OCI-LY7 (cell line): ENCODE data around the gene DAGLA. TPM values are rescaled to one million over a fixed set of nuclear protein-coding genes. Genes with fewer than 3 reads are reported as not detected.

ENCODE experiments used
- BruUV-seq: library from RNA; stranded (reverse); fragments of 400-500 nt; replicated peaks from 2 replicates; lab custom pipeline; 2021; lab: Mats Ljungman, UMichigan
- CTCF ChIA-PET: fragments of 300-600 bp; sonication (Branson Sonifier 250); formaldehyde crosslinking; loops from one replicate; lab custom pipeline; 2022; ENCODE audit warnings: antibody characterized with exemption; ENCODE audit not compliant: unreplicated experiment; lab: Charles Lee
- POLR2A ChIA-PET: fragments of 300-600 bp; sonication (Branson Sonifier 250); formaldehyde crosslinking; loops from one replicate; lab custom pipeline; 2022; ENCODE audit warnings: antibody characterized with exemption; lab: Charles Lee
- DNase-seq: peaks from one replicate; pipeline ENCODE4 v3.0.0-alpha.2; 2015; ENCODE audit warnings: low spot score
- H2AFZ ChIP-seq: fragments of 200-600 bp; sonication (generic), shearing (Covaris generic); 2 replicates; pipeline ENCODE4 v1.6.1; 2014; ENCODE audit warnings: mild to moderate bottlenecking, antibody characterized with exemption, low read length, moderate library complexity
- H3K27ac ChIP-seq: fragments of 200-600 bp; sonication (generic); 2 replicates; pipeline ENCODE4 v1.5.1; 2014; ENCODE audit warnings: mixed run types, low read depth, mild to moderate bottlenecking, moderate library complexity, low read length, inconsistent platforms; ENCODE audit not compliant: poor library complexity, severe bottlenecking
- H3K36me3 ChIP-seq: fragments of 200-600 bp; sonication (generic); 2 replicates; pipeline ENCODE4 v1.6.1; 2014; ENCODE audit warnings: mild to moderate bottlenecking, antibody characterized with exemption, low read length, moderate library complexity, mixed read lengths; ENCODE audit not compliant: insufficient read depth
- H3K4me1 ChIP-seq: fragments of 200-600 bp; sonication (generic); 2 replicates; pipeline ENCODE4 v1.5.1; 2014; ENCODE audit warnings: mild to moderate bottlenecking, low read length; ENCODE audit not compliant: insufficient read depth, poor library complexity, severe bottlenecking
- H3K4me2 ChIP-seq: fragments of 200-600 bp; sonication (generic); 2 replicates; pipeline ENCODE4 v1.6.1; 2014; ENCODE audit warnings: mild to moderate bottlenecking, low read length
- H3K4me3 ChIP-seq: fragments of 200-600 bp; sonication (generic); 2 replicates; pipeline ENCODE4 v1.5.1; 2014; ENCODE audit warnings: mild to moderate bottlenecking, low read depth, low read length; ENCODE audit not compliant: poor library complexity, severe bottlenecking
- H3K79me2 ChIP-seq: fragments of 200-600 bp; sonication (generic); 2 replicates; pipeline ENCODE4 v1.6.1; 2016; ENCODE audit warnings: low read depth, mild to moderate bottlenecking, low read length, moderate library complexity, mixed read lengths; ENCODE audit not compliant: insufficient read depth
- H3K9me2 ChIP-seq: fragments of 200-600 bp; sonication (generic); 2 replicates; pipeline ENCODE4 v1.6.1; 2016; ENCODE audit warnings: mild to moderate bottlenecking, low read length, mixed read lengths; ENCODE audit not compliant: insufficient read depth
- H3K9me3 ChIP-seq: fragments of 200-600 bp; sonication (generic); 2 replicates; pipeline ENCODE4 v1.6.1; 2014; ENCODE audit warnings: mild to moderate bottlenecking, mixed run types, low read length, mixed read lengths
- H4K20me1 ChIP-seq: fragments of 200-600 bp; sonication (generic); 2 replicates; pipeline ENCODE4 v1.6.1; 2014; ENCODE audit warnings: mild to moderate bottlenecking, antibody characterized with exemption, low read length, moderate library complexity, mixed read lengths; ENCODE audit not compliant: insufficient read depth
- CTCF ChIP-seq: fragments of 200-600 bp; sonication (generic); conservative IDR thresholded peaks from 2 replicates; pipeline ENCODE4 v1.5.1; 2014; ENCODE audit warnings: mild to moderate bottlenecking, antibody characterized with exemption, low read length, moderate library complexity, mixed read lengths
- EZH2phosphoT487 ChIP-seq: fragments of 200-600 bp; sonication (generic); IDR thresholded peaks from 2 replicates; pipeline ENCODE4 v1.6.1; 2018; ENCODE audit warnings: low read depth, borderline replicate concordance, mild to moderate bottlenecking, mixed run types, antibody characterized with exemption, low read length, moderate library complexity, mixed read lengths
- intact Hi-C: fragments of 100-400 bp; cut with micrococcal nuclease; formaldehyde crosslinking; loops from one replicate; pipeline ENCODE4 v1.10.0; 2022; ENCODE audit not compliant: unreplicated experiment
- total RNA-seq, 2 experiments: library from RNA; depleted of rRNA in 1 of 2; stranded (reverse); fragments of >200 nt in 1 of 2; shearing (Covaris generic) in 1 of 2; gene quantifications; 2 replicates each; pipeline ENCODE4 v1.2.3, GENCODE V29; 2014 to 2022

Gene DAGLA
- total RNA-seq, 2 experiments from 2014 or later: not detected

GRCh38 chr11:61675826-61676225 lies 4.4 kb upstream of the DAGLA start:
- intact Hi-C loops: no loop called here
- no peaks in the 10 kb centered on the region for H3K36me3 ChIP-seq
- H3K9me2 ChIP-seq: no peaks in the 10 kb centered on the region
- no peak overlapping the region for H2AFZ ChIP-seq
- ChIA-PET POLR2A (no interaction called here), CTCF (no interaction called here)
- no peaks in the 10 kb centered on the region for H3K79me2 ChIP-seq
- no peak for DNase-seq
- no peaks in the 10 kb centered on the region for H3K9me3 ChIP-seq
- no peaks in the 10 kb centered on the region for H4K20me1 ChIP-seq
- TF ChIP-seq EZH2phosphoT487 (no peak), CTCF (no peak)
- BruUV-seq: no TSS peak
- H3K4me1 ChIP-seq: no peaks in the 10 kb centered on the region
- no peak overlapping the region for H3K4me2 ChIP-seq
- H3K4me3 ChIP-seq: no peak overlapping the region
- no peak overlapping the region for H3K27ac ChIP-seq

- POLR2A ChIA-PET: no interaction called here
- H3K79me2 ChIP-seq: no peaks in the 10 kb centered on the region
- no peak overlapping the region for H3K4me3 ChIP-seq
- no peaks in the 10 kb centered on the region for H3K4me1 ChIP-seq
- TF ChIP-seq EZH2phosphoT487: no peak
- no peak for TF ChIP-seq CTCF
- intact Hi-C loops: no loop called here
- H4K20me1 ChIP-seq: no peaks in the 10 kb centered on the region
- no peak for DNase-seq
- CTCF ChIA-PET: no interaction called here
- H3K9me2 ChIP-seq: no peaks in the 10 kb centered on the region
- no peaks in the 10 kb centered on the region for H3K36me3 ChIP-seq
- no peak overlapping the region for H3K4me2 ChIP-seq
- no peak overlapping the region for H2AFZ ChIP-seq
- H3K27ac ChIP-seq: no peak overlapping the region
- H3K9me3 ChIP-seq: no peaks in the 10 kb centered on the region
- no TSS peak for BruUV-seq
These were observed 895 bp upstream of the DAGLA start for GRCh38 chr11:61679296-61679695.

GRCh38 chr11:61680622-61681221 lies 531 bp downstream of the DAGLA start:
- no peak for DNase-seq
- Histone ChIP-seq H3K4me1 (no peaks in the 10 kb centered on the region), H4K20me1 (no peaks in the 10 kb centered on the region), H3K9me3 (no peaks in the 10 kb centered on the region), H3K4me2 (no peak overlapping the region), H3K79me2 (no peaks in the 10 kb centered on the region), H3K4me3 (no peak overlapping the region), H3K9me2 (no peaks in the 10 kb centered on the region), H3K36me3 (no peaks in the 10 kb centered on the region), H3K27ac (no peak overlapping the region), H2AFZ (no peak overlapping the region)
- no TSS peak for BruUV-seq
- no peak for TF ChIP-seq CTCF
- TF ChIP-seq EZH2phosphoT487: no peak
- ChIA-PET CTCF (no interaction called here), POLR2A (no interaction called here)
- intact Hi-C loops: loop anchor here (5.0 kb wide), 1 partner anchor 52 kb away; no protein-coding TSS in a partner anchor
